GM18519 (cell line): ENCODE results near the gene PCMTD2.
"Not testable (repeated sequence)": the region's sequence is repeated elsewhere in the genome, so short reads cannot be mapped to it uniquely, and the experiment has no call there.

Experiments
- ATAC-seq: cut with Tn5 transposase; IDR thresholded peaks from one replicate; pipeline ENCODE4 v1.9.1; 2021; ENCODE audit warnings: mild to moderate bottlenecking, moderate library complexity; ENCODE audit not compliant: unreplicated experiment, low FRiP score

The PCMTD2 gene

DNA sequence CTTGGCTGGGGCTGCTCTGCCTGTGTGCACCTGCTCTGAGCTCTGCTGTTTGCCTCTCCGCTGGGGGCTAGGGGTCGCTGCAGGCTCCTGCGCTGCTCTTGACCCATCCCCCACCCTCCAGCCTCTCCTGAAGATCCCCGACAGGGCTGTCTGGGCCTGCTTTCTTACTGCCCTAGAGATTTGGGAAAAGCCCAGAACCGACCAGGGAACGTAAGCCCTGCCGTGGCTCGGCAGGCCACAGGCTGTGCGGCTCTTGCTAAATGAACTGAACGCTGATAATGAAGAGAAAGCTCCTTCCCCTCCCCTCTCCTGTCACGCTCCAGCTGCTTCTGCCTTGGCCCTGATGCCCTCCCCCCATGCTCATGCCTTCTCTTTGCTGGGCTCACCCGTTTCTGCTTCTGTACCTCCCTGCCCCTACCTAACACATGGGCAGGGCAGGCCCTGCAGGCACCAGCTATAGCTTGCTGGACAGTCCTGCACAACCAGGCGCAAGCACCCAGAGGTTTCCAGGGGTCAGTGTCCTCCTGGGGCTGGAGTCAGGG, 32.0 kb upstream of the PCMTD2 start:
- ATAC-seq, result no peak

GRCh38 chr20:64224351-64225170, 31.0 kb upstream of the PCMTD2 start:
- ATAC-seq, result no peak

DNA sequence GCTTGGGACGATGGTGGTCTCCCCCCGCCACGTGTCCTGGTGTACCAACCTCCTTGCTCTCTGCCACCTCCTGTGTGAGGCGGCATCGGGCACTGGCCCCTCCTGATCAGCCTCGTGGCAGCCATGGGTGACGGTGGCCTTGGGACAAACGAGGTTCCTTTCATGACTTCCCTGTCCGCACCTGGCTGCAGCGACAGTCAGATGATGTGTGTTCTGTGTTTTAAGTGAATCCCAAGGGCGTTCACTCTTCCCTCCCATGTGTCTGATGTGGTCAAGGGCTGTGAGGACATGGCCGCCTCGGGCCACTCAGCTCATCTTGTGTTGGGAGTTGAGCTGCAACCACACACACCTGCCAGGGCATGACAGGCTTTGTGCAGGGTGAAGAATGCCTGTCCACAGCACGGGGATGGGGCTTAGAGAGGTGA, 30.4 kb upstream of the PCMTD2 start:
- ATAC-seq, result no peak

DNA sequence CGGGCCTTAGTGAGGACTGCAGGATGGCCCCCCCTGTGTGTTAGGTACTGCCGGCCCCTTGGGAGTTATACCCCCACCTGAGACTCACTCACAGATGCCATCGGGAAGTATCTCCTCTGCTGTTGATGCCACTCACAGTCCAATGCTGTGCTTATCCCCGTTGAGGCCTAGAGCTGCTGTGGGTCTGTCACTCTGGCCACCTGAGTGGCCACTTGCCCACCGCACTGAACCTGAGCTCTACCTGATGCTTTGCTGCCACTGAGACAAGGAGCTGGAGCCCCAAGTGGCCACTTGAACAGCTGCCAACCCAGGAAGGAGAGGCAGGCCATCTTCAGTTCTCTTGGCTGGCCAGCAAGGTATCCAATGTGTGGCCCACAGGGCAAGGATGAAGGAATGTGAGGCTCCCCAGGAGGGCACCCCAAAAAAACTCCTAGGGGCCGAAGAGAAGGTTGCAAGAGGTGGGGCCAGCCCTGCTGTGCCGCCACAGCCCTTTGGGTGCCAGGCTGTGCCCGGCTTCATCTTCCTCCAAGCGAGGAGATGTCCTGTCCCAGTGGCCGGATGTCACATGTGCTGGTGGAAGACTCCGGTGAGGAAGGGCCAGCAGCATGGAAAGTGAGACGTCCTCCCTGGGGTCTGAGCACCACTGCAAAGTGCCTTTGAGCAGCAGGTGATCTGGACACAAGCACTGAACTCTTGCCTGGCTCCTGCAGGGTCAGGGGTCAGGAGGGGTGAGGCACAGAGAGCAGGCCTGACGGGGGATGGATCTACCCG, 29.5 kb upstream of the PCMTD2 start:
- no peak for ATAC-seq

GRCh38 chr20:64226686-64227580, 28.6 kb upstream of the PCMTD2 start:
- no peak for ATAC-seq

- no peak for ATAC-seq
Measured at GRCh38 chr20:64228086-64228653, 27.4 kb upstream of the PCMTD2 start.

- no peak for ATAC-seq
Measured at GRCh38 chr20:64228751-64229506, 26.6 kb upstream of the PCMTD2 start.

- no peak for ATAC-seq
Measured at GRCh38 chr20:64229507-64230061, 26.0 kb upstream of the PCMTD2 start.

DNA sequence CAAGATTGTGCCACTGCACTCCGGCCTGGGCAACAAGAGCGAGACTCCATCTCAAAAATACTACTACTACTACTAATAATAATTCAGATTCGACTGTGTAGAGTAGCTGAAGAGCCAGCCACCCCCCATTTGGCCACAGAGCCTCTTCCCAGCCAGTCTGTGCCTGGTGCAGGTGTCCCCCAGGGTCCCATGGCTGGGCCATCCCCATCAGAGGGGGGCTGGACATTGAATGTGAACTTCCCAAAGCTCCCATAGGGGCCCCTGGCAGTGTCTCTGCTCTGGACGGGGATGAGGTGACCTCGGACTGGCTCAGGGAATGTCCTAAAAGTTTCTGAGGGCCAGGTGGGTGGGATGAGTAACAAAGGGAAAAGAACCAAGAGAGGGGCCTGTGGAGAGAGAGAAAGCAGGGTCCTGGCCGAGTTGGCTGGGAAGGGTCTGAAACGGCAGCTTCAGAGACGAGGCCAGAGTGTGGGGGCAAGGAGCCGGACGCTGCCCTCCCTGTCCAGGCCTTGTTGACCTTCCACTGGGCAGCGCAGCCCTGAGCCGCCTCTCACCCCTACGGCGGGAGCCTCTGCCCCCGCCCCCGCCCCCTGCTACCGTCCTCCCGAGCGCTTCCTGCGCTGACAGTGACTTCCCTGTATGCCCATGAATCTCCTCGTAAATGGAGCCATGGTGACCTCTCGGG, 24.9 kb upstream of the PCMTD2 start:
- ATAC-seq, result no peak

- ATAC-seq, result no peak
Measured at GRCh38 chr20:64231621-64232550, 23.7 kb upstream of the PCMTD2 start.

- ATAC-seq, result no peak
Measured at GRCh38 chr20:64232794-64233193, 22.8 kb upstream of the PCMTD2 start.

DNA sequence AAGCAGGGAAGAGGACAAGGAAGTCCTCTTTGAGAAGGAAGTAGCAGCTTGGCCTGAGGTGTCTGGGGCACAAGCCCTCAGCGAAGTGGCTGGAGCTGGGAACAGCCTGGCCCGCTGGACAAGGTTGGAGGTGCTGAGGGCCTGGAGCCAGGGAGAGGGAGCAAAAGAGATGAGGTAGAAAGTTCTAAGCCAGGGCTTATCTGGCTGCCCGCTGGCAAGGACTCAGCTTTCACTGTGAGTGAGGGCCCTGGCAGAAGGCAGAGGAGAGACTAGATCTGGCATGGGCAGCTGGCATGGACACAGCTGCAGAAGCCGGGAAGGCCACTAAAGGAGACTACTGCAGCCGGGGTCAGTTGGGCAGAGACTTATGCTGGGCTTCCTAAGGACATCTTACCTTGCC, 21.8 kb upstream of the PCMTD2 start:
- ATAC-seq, result no peak

DNA sequence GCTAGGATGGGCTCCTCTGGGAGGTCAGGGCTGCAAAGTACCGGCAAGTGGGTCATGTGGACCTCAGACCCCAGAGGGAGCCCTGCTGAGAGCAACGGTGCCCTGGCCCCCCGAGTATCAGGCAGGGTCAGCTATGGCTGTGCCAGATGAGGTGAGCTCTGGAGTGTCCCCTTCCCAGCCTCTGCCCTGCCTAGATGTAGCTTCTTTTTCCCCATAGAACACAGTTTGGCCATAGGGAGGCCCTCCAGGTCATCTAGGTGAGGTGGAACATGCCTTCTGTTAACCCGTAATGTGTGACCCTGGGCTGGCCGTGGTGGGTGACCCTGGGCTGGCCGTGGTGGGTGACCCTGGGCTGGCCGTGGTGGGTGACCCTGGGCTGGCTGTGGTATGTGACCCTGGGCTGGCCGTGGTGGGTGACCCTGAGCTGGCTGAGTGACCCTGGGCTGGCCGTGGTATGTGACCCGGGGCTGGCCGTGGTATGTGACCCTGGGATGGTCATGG, 21.2 kb upstream of the PCMTD2 start:
- no peak for ATAC-seq

GRCh38 chr20:64234921-64235565, 20.5 kb upstream of the PCMTD2 start:
- ATAC-seq, result not testable (repeated sequence)

GRCh38 chr20:64236137-64237088, 19.1 kb upstream of the PCMTD2 start:
- no peak for ATAC-seq

GRCh38 chr20:64237316-64237715, 18.2 kb upstream of the PCMTD2 start:
- no peak for ATAC-seq
